Activated gamma-delta T cell (primary cell): ENCODE measurements around the gene SH3RF1.
"Not testable (repeated sequence)": the region's sequence is repeated elsewhere in the genome, so short reads cannot be mapped to it uniquely, and the experiment has no call there.

Experiments
- DNase-seq: peaks from one replicate; lab custom pipeline; 2025; lab: John Stamatoyannopoulos, UW

The SH3RF1 gene

DNA sequence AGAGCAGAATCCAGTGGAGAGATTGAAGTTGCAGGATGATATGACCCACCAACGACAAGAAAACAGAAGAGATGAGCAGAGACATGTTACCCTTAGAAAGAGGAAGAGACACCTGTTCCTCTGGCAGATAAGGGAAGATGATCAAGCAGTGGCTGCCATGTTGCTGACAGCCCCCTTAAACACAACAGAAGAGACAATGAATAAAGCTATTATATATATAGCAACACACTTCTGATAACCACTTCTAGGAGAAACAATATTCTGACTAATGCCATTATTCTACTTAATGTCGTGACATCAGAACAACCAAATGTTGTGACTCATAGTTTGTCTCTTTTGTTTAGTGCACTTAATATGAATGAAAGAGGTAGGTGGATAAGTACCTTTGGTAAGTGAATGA, 44.9 kb downstream of the SH3RF1 start:
- DNase-seq, result no peak

DNA sequence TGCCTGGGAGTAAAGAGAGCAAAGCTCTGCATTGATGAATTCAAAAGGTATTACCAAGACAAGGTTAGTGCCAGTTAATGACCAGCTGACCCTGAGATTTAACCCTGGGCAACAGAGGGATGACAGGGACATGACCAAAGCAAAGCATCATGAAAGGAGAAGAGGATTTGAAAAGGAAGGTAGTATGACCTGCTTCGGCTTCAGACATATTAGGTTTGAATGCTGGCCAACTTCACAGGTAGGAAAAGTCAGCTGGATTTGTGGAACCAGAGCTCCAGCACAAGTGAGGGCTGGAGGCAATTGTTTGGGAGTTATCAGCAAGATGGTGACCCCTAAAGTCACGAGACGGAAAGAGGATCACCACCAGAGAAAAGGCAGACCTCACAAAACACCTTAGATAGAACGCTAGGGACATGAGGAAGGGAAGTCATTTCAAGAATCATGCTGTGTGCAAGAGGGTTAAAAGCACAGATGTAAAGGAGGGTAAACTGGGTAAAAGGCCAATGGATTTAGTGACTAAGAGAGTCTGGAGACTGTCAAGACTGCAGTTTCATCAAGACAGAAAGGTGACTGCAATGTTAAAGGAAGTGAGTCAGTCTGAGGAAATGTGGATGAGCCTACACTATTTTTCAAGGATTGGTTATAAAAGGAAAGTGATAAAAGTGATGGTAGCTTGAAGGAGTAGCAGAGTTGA, 45.6 kb downstream of the SH3RF1 start:
- no peak for DNase-seq

DNA sequence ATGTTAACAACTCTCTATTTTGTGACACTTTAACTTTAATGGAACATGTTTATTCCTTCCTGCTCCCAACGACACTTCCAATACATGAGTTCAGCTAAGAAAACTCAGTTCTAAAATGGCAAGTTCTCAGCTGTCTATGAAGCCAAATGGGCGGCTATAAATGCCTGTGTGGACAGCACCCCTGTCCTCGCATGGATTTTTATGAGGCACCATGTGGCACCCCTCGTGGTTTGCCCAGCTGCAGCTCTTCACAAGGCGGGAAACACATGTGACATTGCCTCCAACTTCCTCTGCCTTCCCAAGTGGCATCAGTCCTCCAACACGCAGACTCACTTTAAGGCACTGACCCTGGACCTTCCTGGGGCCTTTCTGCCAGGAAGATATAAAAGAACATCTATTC, 48.0 kb downstream of the SH3RF1 start:
- no peak for DNase-seq

DNA sequence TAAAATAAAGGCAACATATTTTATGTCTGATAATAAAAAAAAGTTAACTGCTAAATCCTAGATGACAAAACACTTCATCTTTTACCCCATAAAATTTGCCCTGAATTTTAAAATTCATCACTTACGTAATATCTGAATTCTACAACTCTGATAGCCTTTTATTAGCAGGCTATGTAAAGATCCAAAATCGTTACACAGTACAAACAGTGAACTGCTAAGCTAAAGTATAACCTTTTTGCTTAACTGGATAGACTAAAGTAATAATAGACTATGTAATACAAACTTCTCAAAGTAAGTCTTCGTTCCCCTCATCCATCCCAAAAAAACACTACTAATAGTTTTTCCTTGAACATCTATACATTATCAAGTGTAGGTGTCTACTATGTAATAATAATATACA, 49.1 kb downstream of the SH3RF1 start:
- DNase-seq, result no peak

DNA sequence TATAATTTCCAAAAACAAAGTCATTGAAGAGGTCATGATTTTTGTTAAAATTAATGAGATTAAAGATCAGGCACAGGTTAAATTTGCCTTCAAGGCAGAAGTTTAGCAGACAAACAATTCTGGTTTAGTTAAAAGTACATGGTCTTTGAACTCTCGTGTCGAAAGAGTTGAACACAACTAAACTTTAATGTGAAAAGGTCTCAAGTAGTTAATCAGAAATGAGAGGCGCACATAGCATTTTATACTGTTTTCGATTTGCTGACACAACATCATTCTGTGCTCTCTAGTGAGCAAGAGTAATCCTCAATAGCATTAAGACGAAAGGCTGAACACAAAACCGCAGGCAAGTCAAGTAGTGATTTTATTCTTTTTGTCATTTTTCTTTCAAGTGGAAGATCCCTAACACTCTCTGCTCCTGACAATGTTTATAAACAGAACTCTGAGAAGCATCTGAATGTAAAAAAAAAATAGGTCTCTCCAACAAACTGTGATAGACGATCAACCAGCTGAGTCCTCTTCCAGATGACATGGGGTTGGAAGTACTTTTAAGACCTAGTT, 49.8 kb downstream of the SH3RF1 start:
- no peak for DNase-seq

DNA sequence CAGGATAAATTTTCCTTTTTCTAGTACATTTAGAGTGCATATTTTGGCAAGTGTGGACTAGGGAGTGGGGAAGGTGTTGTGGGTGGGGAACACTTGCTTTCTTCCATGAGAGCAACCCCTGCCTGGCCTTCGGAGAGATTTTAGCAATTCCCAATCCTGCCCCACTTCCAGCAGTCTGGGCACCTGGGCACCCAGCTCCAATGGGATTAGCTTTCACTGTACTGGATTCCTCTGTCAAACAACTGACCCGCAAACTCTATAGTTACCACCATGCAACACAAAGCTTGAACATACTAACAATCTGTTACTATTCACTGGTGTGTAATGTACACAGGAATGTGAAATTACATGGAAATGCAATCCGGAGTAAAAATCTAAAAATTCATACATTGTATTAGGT, 50.3 kb downstream of the SH3RF1 start:
- no peak for DNase-seq

DNA sequence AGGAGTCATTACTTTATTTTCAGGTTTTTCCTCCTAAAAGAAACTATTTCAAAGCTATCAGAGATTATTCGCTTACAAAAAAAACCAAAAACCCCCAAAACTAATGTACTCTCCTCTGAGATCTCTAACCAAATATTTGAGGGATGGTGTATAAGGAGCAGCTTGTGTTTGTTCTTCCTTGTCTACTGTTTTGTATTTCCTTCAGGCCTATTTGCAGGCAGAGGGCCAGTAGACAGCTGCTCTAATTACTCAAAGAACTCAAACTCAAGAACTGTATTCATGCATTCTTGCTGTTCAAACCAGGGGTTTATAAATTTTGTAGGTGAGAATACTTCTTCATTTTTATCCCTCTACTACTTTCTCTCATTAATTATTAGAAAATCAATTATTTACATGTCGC, 51.3 kb downstream of the SH3RF1 start:
- no peak for DNase-seq

DNA sequence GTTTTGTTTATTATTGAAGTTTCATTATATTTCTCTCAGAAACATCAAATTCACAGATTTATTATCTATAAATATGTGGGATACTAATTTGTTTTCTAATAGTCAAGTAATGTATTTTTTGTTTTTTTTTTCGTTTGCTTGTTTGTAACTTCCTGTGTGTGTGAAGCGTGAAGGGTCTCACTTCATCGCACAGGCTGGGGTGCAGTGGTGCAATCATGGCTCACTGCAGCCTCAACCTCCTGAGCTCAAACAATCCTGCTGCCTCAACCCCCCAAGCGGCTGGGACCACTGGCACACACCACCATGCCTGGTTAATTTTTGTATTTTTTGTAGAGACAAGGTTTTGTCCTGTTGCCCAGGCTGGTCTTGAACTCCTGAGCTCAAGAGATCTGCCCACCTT, 55.1 kb downstream of the SH3RF1 start:
- no peak for DNase-seq

DNA sequence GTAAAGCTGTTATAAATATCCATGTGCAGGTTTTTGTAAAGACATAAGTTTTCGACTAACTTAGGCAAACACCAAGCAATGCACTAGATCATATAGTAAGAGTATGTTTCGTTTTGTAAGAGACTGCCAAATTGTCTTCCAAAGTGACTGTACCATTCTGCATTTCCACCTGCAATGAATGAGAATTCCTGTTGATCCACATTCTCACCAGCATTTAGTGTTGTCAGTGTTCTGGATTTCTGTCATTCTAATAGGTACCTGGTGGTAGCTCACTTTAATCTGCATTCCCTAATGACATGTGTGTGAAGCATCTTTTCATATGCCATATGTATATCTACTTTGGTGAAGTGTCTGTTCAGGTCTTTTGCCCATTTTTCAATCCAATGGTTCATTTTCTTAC, 57.8 kb downstream of the SH3RF1 start:
- DNase-seq, result no peak

DNA sequence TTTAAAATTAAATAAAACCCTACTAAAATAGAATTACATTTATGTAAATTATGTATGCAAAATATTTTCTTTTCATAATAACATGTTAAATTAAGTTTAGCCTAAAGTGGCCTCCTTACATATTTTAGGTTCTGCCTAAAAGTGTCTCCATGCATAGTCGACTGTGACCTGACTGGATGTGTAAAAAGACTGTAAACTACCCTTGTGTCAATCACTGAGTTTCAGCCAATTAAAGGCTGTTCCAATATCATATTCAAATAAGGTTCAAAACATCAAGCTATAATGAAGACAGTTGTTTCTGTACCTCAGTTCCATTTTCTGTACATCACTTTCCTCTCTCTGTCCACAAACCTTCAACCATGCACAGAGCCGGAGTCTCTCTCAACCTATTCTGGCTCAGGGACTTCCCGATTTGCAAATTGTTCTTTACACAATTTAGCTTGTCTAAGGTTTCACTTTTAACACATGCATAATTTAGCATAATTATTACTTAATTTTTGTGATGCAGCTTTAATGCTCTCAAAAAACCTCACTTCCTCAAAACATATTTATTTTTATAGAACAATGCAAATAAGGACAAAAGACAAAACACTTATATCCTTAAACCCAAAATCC, 60.1 kb downstream of the SH3RF1 start:
- DNase-seq, result no peak

DNA sequence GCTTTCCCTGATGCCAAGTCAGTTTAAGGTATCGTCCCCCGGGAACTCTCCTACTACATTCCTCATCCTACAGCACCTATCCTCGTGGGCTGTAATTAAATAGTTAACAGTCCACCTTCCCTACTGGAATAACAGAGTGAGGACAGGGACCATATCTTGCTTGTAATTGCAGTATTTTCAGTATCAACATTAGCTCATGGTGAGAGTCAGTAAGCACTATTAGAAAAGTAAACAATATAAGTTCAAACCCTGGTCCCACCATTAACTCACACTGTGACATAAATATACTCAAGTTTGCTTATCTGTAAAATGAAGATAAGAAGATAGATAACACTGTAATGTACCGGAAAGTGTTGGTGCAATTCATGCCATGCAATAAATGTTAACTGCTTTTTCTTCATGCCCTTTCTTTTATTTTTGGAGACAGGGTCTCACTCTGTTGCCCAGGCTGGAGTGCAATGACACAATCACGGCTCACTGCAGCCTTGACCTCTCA, 61.3 kb downstream of the SH3RF1 start:
- DNase-seq, result no peak

DNA sequence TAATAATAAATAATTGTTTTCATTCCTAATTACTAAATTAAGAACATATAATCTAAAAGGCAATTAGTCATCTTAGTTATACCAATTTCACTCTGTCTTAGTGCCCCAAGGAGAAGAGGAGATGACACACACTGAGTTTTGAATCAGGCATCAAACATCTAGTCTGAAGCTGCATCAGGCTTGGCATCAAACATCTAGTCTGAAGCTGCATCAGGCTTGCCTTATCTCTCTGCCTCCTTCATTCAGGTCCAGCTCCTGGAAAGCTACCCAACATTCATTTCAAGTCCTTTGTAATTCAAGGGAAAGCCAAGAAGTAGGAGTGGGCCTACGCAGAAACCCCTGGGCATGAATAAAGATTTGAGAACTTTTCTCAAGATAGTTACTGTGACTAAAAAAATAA, 62.2 kb downstream of the SH3RF1 start:
- no peak for DNase-seq

DNA sequence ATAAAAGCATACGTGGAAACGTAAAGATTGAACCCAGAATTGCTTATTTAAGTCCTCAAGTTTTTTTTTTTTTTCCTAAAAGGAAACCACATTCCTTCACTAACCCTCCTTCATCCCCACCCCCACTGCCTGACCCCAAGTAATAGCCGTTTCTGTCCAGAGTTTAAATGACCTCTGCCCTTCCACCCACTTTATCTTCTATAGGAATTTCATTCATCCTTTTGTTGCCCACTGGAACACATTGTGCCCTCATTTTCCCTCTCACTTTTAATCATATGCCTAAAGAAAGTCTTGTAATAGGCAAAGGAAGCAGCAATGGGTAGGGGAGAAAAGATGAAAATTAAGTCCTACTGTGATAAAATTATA, 62.7 kb downstream of the SH3RF1 start:
- no peak for DNase-seq

DNA sequence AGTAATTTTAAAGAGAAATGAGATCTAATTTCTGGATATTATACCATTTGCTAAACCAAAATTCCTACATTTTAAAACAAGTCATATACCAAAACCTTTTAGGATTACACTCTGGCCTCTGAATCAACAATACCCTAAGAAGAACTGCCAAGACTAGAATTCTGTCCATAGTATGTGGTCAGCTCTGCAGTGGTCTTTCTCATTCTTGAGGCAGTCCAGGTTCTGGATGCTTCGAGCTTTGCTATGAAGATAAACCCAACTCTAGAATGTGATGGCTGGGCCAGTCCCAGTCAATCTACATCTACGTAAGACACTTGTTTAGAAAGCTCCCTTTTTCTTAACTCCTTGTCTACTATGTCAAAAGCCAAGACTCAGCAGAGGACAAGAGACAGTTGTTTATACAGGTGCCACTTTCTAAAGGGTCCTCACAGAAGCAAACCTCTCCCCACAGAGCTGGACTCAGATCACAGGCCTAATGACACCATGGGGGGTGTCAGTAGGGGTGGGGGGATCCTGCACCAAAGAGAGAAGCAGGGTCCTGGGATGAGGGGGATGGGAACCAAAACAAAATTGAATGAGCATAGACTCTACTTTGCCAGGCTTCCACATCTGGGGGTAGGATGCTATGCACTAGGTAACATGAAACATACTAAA, 63.2 kb downstream of the SH3RF1 start:
- no peak for DNase-seq

DNA sequence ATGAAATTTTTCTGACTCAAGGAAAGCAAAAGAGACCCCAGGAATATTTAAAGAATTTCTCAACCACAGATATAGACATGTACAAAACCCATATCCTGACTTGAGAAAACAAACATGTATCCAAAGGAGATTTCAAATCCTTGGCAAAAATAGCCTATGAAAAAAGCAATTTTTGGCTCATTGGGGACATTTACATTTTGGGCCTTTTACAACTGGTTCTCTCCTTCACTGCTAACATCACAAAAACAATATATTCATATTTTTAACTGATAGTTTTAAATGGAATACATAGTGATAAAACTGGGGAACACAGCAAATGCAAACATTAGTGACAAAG, 65.0 kb downstream of the SH3RF1 start:
- DNase-seq, result no peak

DNA sequence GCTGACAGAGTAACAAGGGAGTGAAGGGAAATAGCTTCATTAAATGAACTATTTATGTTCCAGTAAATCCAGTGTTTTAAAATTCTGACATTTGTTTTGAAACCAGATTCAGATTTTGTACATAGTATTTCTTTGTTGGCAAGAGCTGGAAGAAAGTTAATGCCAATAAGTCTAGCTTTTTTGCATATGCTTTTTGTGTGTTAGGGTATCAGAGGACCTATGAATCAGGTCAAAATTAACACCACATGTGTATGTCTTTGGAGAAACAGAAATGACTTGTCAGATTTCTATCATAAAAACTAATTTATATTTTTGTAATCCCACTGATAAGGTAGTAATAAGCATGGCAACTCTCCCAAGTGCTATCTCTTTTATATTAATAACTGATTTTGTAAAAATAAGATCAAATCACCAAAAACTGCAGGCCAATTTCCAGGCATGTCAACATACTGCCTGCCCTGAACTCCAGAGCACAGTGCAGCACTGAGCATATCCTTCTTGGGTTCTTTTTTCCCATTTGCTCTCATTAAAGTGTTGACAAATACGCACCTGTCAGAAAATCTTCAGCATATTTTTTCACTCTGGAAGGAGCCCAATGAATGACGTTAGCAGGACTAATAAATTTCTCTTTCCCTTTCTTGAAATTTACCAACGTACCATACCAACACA, 65.5 kb downstream of the SH3RF1 start:
- DNase-seq, result no peak

DNA sequence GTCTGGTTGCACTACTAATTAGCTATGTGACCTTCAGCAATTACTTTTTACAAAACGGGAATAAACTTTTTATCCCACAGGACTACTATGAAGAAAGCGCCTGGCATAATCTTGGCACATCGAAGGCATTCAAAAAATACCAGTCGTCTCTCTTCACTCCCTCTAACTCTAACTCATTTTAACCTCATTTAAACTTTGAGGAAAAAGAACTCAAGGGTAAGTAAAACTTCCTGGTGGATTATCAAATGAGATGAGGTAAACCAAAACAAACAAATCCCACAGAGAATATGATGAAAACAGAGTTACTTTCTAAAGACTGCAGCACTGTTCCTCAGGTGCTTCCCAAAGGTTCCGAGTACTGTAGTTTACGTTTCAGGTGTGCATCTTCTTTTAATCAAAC, 66.9 kb downstream of the SH3RF1 start:
- no peak for DNase-seq

DNA sequence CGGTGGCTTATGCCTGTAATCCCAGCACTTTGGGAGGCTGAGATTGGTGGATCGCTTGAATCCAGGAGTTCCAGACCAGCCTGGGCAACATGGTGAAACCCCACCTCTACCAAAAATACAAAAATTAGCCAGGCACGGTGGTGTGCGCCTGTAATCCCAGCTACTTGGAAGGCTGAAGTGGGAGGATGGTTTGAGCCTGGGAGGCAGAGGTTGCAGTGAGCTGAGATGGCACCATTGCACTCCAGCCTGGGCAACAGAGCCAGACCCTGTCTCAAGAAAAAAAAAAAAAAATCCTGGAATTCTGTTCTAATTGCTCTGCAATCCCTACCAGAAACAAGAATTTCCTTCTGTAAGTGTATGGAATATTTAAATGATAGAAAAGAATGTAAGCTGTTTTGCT, 67.5 kb downstream of the SH3RF1 start:
- DNase-seq, result not testable (repeated sequence)

DNA sequence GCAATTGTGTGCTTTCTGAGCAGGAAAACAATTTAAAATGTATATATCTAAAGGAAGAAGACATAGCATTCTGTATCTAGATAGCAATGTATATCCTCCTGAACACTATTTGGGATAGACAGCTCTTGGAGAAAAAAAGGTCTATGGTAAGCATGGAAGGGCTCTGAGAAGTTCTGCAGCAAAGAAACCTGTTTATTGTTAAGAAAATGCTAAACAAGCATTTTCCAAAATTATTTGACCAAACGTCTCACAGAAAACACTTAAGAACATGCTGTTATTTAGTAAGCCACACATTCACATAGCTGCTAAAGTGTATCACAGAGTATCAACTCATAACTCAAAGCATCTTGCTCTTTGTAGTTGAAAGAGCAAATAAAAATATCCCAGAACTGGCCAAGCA, 67.9 kb downstream of the SH3RF1 start:
- DNase-seq, result no peak

DNA sequence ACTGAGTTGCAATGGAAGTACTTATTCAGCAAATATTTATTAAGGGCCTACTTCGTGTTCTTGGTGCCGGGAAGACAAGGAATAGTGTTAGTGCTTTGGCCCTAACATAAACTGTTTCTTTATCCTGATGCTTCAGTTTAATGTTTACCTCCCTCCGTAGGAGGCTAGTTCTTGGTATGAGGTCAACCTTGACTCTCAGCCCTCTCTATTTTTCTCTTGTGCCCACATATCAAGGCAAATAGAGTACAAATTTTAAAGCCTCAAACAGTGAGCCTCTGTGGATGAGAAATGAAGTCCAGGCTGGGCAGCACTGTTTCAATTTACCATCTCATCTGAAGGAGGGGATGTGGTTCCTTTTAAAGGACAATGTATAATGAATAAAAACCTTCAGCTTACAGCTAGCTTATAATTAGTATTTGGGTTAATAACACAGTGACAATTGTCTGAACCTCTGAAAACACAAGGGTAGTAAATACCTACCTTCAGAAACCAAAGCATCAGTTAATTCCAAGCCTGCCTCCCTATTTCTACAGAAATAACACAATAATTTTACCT, 68.5 kb downstream of the SH3RF1 start:
- no peak for DNase-seq

DNA sequence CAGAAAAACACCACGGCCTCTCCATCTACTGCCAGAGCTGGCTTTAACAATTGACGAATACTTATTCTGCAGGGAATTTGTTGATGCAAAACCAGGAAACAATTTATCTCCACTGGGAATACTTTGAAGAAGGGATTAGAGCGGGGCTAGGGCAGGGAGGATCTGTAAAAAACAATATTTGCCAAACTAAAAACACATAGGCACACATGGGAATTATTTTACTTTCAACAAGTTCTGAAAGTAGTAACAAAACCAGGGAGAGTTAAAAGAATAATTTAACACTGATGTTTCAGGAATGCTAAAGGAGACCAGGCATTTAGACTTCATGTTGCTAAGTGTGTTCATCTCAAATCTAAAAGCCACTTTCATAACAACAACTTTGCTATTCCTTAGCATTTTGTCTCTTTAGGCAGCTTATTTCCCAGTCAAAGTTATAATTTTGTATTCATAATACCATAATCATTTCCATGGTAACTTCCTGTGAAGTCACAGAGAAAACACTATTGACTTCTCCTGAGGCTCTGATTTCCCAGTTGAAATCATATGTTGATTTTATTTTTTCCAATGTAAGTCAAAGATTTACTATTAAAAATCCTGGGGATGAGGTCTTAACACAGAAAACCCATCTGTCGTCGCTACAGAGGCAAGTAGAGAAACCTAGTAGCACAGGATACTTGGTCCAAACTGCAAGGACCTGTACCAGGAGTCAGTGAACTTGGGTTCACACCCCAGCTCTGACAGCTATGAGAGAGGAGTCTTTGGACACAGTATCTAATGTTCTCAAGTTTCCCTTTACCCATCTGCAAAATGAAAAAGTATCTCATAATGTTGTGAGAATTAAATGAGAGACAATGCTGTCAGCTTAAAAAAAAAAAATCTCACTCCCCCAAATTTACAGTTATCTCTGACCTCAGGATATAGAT, 69.3 kb downstream of the SH3RF1 start:
- DNase-seq, result no peak
